ENCODE data around the gene NNMT. TPM values are rescaled to one million over a fixed set of nuclear protein-coding genes. Genes with fewer than 3 reads are reported as not detected.

Gene NNMT
- total RNA-seq, 1 experiment from 2014 or later: not detected

GRCh38 chr11:114330373-114330772, 34.2 kb downstream of the NNMT start:
- H3K36me3 Mint-ChIP-seq (ENCODE audit: insufficient read depth in 1 of 3, low read depth in 3 of 3): peaks cover 5 to 10% (median 7%) of the 10 kb centered on the region in 3 experiments; a peak in 6 of 7 replicates
- Histone ChIP-seq H3K23ac (ENCODE audit: insufficient read length, low read depth, low read length) (no peak overlapping the region), H3K14ac (ENCODE audit: insufficient read depth, low read length) (no peak overlapping the region), H3K56ac (ENCODE audit: insufficient read length, low read depth, low read length) (no peak overlapping the region), H2BK20ac (ENCODE audit: low read depth, low read length, poor library complexity, severe bottlenecking) (no peak overlapping the region), H2BK12ac (ENCODE audit: insufficient read length, low read depth, low read length) (no peak overlapping the region), H2AFZ (ENCODE audit: low read length) (no peak overlapping the region), H2AK5ac (ENCODE audit: insufficient read length, low read length) (no peak overlapping the region), H3K18ac (ENCODE audit: insufficient read length, low read depth, low read length) (no peak overlapping the region), H2BK15ac (ENCODE audit: low read depth, low read length) (no peak overlapping the region), H4K8ac (replicated peaks; ENCODE audit: insufficient read length, low read depth, low read length) (no peak overlapping the region), H3K4me1 (ENCODE audit: insufficient read depth, low read length) (no peaks in the 10 kb centered on the region), H3K27me3 (ENCODE audit: insufficient read depth, low read length) (no peaks in the 10 kb centered on the region), H3K79me2 (ENCODE audit: insufficient read depth, low read length) (no peaks in the 10 kb centered on the region), H3K9me3 (ENCODE audit: control insufficient read depth, low read depth, low read length) (peaks cover 5% of the 10 kb centered on the region), H2BK5ac (ENCODE audit: insufficient read length, low read length) (no peak overlapping the region), H4K5ac (ENCODE audit: insufficient read length, low read depth, low read length) (no peak overlapping the region), H3K4me2 (ENCODE audit: insufficient read depth, insufficient read length, low read length) (no peak overlapping the region), H3K27ac (ENCODE audit: insufficient read length, low read depth, low read length) (no peak overlapping the region), H4K91ac (ENCODE audit: insufficient read length, low read depth, low read length) (no peak overlapping the region), H4K20me1 (ENCODE audit: control insufficient read depth, insufficient read depth, insufficient read length) (no peaks in the 10 kb centered on the region), H2BK120ac (ENCODE audit: low read depth, low read length, poor library complexity, severe bottlenecking) (no peak overlapping the region), H3K23me2 (ENCODE audit: insufficient read length, low read depth, low read length, poor library complexity, severe bottlenecking) (no peaks in the 10 kb centered on the region), H3K4ac (ENCODE audit: low read depth, low read length) (no peak overlapping the region), H3K9ac (ENCODE audit: extremely low read depth, insufficient read length, low read length) (no peak overlapping the region), H3K79me1 (ENCODE audit: insufficient read depth, low read depth, low read length, poor library complexity, severe bottlenecking) (no peaks in the 10 kb centered on the region), H3T11ph (ENCODE audit: low read length) (no peak overlapping the region)
- peaks cover 11 to 17% of the 10 kb centered on the region in 2 experiments for H3K9me3 Mint-ChIP-seq
- TF ChIP-seq CTCF (conservative IDR thresholded peaks at IDR 0.05): no peak
- H3K27ac Mint-ChIP-seq: no peak overlapping the region
- no CpG with 5 or more reads among the region's 1 CpG for WGBS (ENCODE audit: extremely low coverage, insufficient read length, low lambda C conversion rate)
- peaks cover 3% of the 10 kb centered on the region; the same call in 1 of the 2 replicates for H3K27me3 Mint-ChIP-seq (ENCODE audit: low read depth)
- peaks cover 0 to 3% of the 10 kb centered on the region in 2 experiments; a peak in 1 of 4 replicates for H3K4me1 Mint-ChIP-seq
- H3K4me3 Mint-ChIP-seq: no peak overlapping the region
- DNase-seq: no peak
